HG03139 (cell line): Measurements from ENCODE around the gene PDCD1LG2.

Experiments
- ATAC-seq: cut with Tn5 transposase; IDR thresholded peaks from one replicate; pipeline ENCODE4 v1.9.1; 2021; ENCODE audit not compliant: unreplicated experiment

PDCD1LG2 gene

GRCh38 chr9:5608298-5609225 lies 98.2 kb downstream of the PDCD1LG2 start:
- peak; percentile 46 for ATAC-seq

DNA sequence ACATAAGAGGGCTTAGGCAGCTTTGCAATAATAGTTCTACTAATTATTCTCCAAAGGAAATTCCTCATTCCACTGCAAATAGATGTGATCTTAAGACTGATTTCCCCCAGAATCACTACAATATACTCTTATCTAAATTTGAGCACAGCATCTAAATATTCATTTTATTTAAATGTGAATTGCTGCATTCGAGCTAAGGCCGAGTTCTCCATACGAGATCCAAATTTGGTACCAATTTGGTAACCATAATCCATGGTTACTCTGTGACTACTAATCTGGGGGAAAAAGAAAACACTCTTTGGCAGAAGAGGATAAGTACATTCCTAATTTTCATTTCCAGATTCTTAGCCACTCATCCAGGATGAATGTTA lies 98.9 kb downstream of the PDCD1LG2 start:
- ATAC-seq = no peak

GRCh38 chr9:5610491-5610890 lies 100.2 kb downstream of the PDCD1LG2 start:
- no peak for ATAC-seq

GRCh38 chr9:5611321-5612184 lies 101.2 kb downstream of the PDCD1LG2 start:
- ATAC-seq = no peak

GRCh38 chr9:5612185-5612530 lies 101.8 kb downstream of the PDCD1LG2 start:
- ATAC-seq = no peak

DNA sequence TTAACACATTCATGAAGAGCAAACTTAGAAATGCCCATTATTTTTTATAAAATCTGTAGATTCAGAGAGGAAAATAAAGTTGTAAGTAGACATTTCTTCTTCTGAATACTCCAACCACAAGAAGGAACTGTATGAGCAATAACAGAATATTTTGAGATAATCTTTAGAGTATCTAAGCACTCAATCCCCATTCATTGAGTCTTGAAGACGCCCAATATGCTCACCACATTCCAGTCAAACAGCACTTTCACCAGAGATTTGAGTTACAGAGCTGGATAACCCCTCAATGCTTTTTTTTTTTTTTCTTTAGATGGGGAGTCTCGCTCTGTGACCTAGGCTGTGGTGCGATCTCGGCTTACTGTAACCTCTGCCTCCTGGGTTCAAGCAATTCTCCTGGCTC lies 103.9 kb downstream of the PDCD1LG2 start:
- no peak for ATAC-seq

DNA sequence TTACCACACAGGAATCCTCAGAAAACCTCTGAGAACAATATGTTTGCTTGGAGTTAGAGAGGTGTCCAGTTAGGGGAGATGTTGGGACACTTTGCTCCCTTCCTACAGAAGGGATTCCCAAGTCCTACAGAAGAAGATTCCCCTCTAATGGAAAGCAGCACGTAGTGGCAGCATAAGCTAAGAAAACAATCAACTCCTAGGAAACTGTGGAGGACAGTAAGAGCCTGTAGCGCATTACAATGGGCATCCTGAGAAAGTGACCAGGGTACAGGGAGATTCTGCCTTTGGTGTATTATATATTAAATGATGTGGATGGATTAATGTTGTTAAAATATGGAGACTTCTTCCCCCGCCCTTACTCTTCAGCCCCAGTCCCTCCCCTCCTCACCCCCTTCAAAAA lies 104.7 kb downstream of the PDCD1LG2 start:
- ATAC-seq = no peak

GRCh38 chr9:5617749-5618148 lies 107.4 kb downstream of the PDCD1LG2 start:
- peak; percentile 89 for ATAC-seq

DNA sequence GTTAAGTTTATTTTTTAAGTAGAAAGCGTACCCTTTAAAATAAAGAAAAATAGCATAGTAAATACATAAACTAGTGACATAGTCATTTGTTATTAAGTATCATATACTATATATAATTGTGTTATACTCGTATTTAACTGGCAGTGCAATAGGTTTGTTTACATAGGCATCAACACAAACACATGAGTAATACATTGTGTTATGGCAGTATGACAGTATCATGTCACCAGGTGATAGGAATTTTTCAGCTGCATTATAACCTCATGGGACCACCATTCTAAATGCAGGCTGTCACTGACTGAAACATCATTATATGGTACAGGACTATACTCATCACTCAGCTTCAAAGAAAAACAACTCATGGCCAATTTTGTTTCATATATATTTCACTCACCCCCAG lies 110.2 kb downstream of the PDCD1LG2 start:
- ATAC-seq = no peak
